A549 (cell line): Measurements from ENCODE around the gene PLPP3. TPM values are rescaled to one million over a fixed set of nuclear protein-coding genes. Genes with fewer than 3 reads are reported as not detected.

Experiments
- ATAC-seq, 2 experiments: fragments of 200-7000 bp in 1 of 2; fragments of >200 bp in 1 of 2; cut with Nextera tagmentation in 1 of 2; cut with Tn5 transposase in 1 of 2; 3 replicates each; pipeline versions ENCODE4 v1.8.0 to v1.9.1; 2018 to 2020; ENCODE audit warnings: mild to moderate bottlenecking in 1 of 2, moderate library complexity in 1 of 2
- CTCF ChIA-PET: fragments of 300-600 bp; sonication (Branson Sonifier 250); formaldehyde crosslinking; extraction: SDS; loops from one replicate; lab custom pipeline; 2021; ENCODE audit warnings: antibody characterized with exemption, inconsistent platforms; lab: Yijun Ruan, JAX
- POLR2A ChIA-PET: fragments of 350-600 bp; formaldehyde crosslinking; extraction: SDS; loops from one replicate; lab custom pipeline; 2021; ENCODE audit warnings: antibody characterized with exemption, inconsistent platforms; lab: Yijun Ruan, JAX
- DNase-seq, 2 experiments: peaks; one replicate each; pipeline versions ENCODE4 v3.0.0 to v3.0.0-alpha.2; 2011 to 2016; ENCODE audit warnings: low read depth in 1 of 2, low spot score in 1 of 2
- FAIRE-seq: peaks from 2 replicates; lab custom pipeline; 2011; peaks lifted over from hg19 to GRCh38; lab: Jason Lieb, UNC
- H3K27ac ChIP-seq, 2 experiments: fragments of >200 bp; sonication (Bioruptor Twin); formaldehyde crosslinking; 3 replicates each; pipeline ENCODE4 v1.5.1; 2016 to 2017
- H3K4me1 ChIP-seq: fragments of >200 bp; sonication (Bioruptor Twin); formaldehyde crosslinking; 3 replicates; pipeline ENCODE4 v1.6.1; 2016
- H3K4me2 ChIP-seq: fragments of >200 bp; sonication (Bioruptor Twin); formaldehyde crosslinking; 3 replicates; pipeline ENCODE4 v1.6.1; 2016
- H3K4me3 ChIP-seq: fragments of >200 bp; sonication (Bioruptor Twin); formaldehyde crosslinking; 3 replicates; pipeline ENCODE4 v1.5.1; 2016
- H3K9me3 ChIP-seq: fragments of >200 bp; sonication (Bioruptor Twin); formaldehyde crosslinking; 3 replicates; pipeline ENCODE4 v1.6.1; 2016
- ATOH8 ChIP-seq: fragments of 250-450 bp; sonication (Bioruptor Pico); IDR thresholded peaks from 2 replicates; pipeline ENCODE4 v1.5.0; 2020; ENCODE audit warnings: low read depth, mild to moderate bottlenecking, moderate library complexity
- BCL3 ChIP-seq: fragments of >200 bp; sonication (Bioruptor Twin); formaldehyde crosslinking; IDR thresholded peaks from 3 replicates; pipeline ENCODE4 v1.6.1; 2016
- CEBPB ChIP-seq, 2 experiments: fragments of >200 bp in 1 of 2; sonication (Bioruptor Twin) in 1 of 2; formaldehyde crosslinking in 1 of 2; IDR thresholded peaks; 2 replicates each; pipeline ENCODE4 v1.6.1; 2012 to 2016
- CHD2 ChIP-seq: fragments of 150-350 bp; IDR thresholded peaks from 2 replicates; pipeline ENCODE4 v1.6.1; 2014; ENCODE audit warnings: low read length; ENCODE audit not compliant: partially characterized antibody
- CHD4 ChIP-seq: fragments of 200-600 bp; sonication (generic); IDR thresholded peaks from 2 replicates; pipeline ENCODE4 v1.6.1; 2016; ENCODE audit warnings: antibody characterized with exemption, mild to moderate bottlenecking, borderline replicate concordance
- EHMT2 ChIP-seq: fragments of 200-600 bp; sonication (generic); IDR thresholded peaks from 2 replicates; pipeline ENCODE4 v1.6.1; 2016; ENCODE audit warnings: antibody characterized with exemption, low read depth, mild to moderate bottlenecking, moderate library complexity
- FOSL2 ChIP-seq, 2 experiments: fragments of 450-650 bp in 1 of 2; fragments of >200 bp in 1 of 2; sonication (Bioruptor Twin) in 1 of 2; formaldehyde crosslinking; IDR thresholded peaks; 2 replicates each; pipeline versions ENCODE4 v1.5.0 to v1.6.1; 2016 to 2020; ENCODE audit warnings: mild to moderate bottlenecking in 1 of 2, moderate library complexity in 1 of 2
- GATA3 ChIP-seq: IDR thresholded peaks from 2 replicates; pipeline ENCODE4 v1.6.1; 2012; ENCODE audit warnings: borderline replicate concordance
- HES2 ChIP-seq: fragments of >200 bp; sonication (Bioruptor Twin); formaldehyde crosslinking; IDR thresholded peaks from 2 replicates; pipeline ENCODE4 v1.6.1; 2016
- HOXA7 ChIP-seq: fragments of 250-450 bp; sonication (Bioruptor Pico); IDR thresholded peaks from 2 replicates; pipeline ENCODE4 v1.5.0; 2020; ENCODE audit warnings: mild to moderate bottlenecking, moderate library complexity
- JUNB ChIP-seq: fragments of >200 bp; sonication (Bioruptor Twin); formaldehyde crosslinking; IDR thresholded peaks from 2 replicates; pipeline ENCODE4 v1.6.1; 2016
- KDM1A ChIP-seq: fragments of 200-600 bp; sonication (generic); IDR thresholded peaks from 2 replicates; pipeline ENCODE4 v1.6.1; 2016; ENCODE audit warnings: low read depth, mild to moderate bottlenecking
- KDM5A ChIP-seq: fragments of 200-600 bp; sonication (generic); IDR thresholded peaks from 2 replicates; pipeline ENCODE4 v1.6.1; 2016; ENCODE audit warnings: antibody characterized with exemption, mild to moderate bottlenecking
- MYC ChIP-seq: IDR thresholded peaks from 2 replicates; pipeline ENCODE4 v1.6.1; 2012; ENCODE audit warnings: mild to moderate bottlenecking, inconsistent platforms, low read length, improper control_type of control experiment, borderline replicate concordance
- NFE2L2 ChIP-seq: fragments of 150-350 bp; conservative IDR thresholded peaks from 2 replicates; pipeline ENCODE4 v1.6.1; 2014; ENCODE audit warnings: low read length
- PHF8 ChIP-seq: fragments of 200-600 bp; sonication (generic); IDR thresholded peaks from 2 replicates; pipeline ENCODE4 v1.6.1; 2016; ENCODE audit warnings: low read depth, mild to moderate bottlenecking, antibody characterized with exemption, moderate library complexity, borderline replicate concordance
- POLR2A ChIP-seq: IDR thresholded peaks from 2 replicates; pipeline ENCODE4 v1.6.1; 2012; ENCODE audit warnings: mild to moderate bottlenecking, low read length
- RFX5 ChIP-seq: fragments of 450-650 bp; IDR thresholded peaks from 2 replicates; pipeline ENCODE4 v1.7.1; 2014; ENCODE audit warnings: antibody characterized with exemption, mild to moderate bottlenecking, moderate library complexity
- RNF2 ChIP-seq: fragments of 200-600 bp; sonication (generic); IDR thresholded peaks from 2 replicates; pipeline ENCODE4 v1.6.1; 2016; ENCODE audit warnings: low read depth, mild to moderate bottlenecking, antibody characterized with exemption, moderate library complexity, borderline replicate concordance
- TFCP2L1 ChIP-seq: fragments of 250-450 bp; sonication (Bioruptor Pico); IDR thresholded peaks from 2 replicates; pipeline ENCODE4 v1.5.0; 2021; ENCODE audit warnings: mild to moderate bottlenecking
- TP53 ChIP-seq: fragments of 250-450 bp; sonication (Bioruptor Pico); IDR thresholded peaks from 2 replicates; pipeline ENCODE4 v1.5.0; 2021; ENCODE audit warnings: mild to moderate bottlenecking, moderate library complexity
- USF2 ChIP-seq: fragments of 450-650 bp; IDR thresholded peaks from 2 replicates; pipeline ENCODE4 v1.6.1; 2014; ENCODE audit warnings: antibody characterized with exemption
- ZC3H11A ChIP-seq: fragments of 450-650 bp; IDR thresholded peaks from 2 replicates; pipeline ENCODE4 v1.6.1; 2014; ENCODE audit warnings: antibody characterized with exemption, mild to moderate bottlenecking
- ZNF302 ChIP-seq: fragments of 250-450 bp; sonication (Bioruptor Pico); IDR thresholded peaks from 2 replicates; pipeline ENCODE4 v1.9.0; 2021; ENCODE audit warnings: inconsistent platforms, mild to moderate bottlenecking, moderate library complexity
- ZSCAN20 ChIP-seq: fragments of 250-450 bp; sonication (Bioruptor Pico); IDR thresholded peaks from 2 replicates; pipeline ENCODE4 v1.8.0; 2022; ENCODE audit warnings: mild to moderate bottlenecking, moderate library complexity
- WGBS: methylation state at CpG from one replicate; pipeline ENCODE4 v1.1.6; 2017; ENCODE audit errors: missing lambda C conversion rate; 5-methylcytosine and 5-hydroxymethylcytosine counted together
- polyA plus RNA-seq, 4 experiments: library from polyadenylated mRNA; depleted of rRNA in 3 of 4; stranded (reverse); fragments of >200 nt; fragmentation: RNase III in 1 of 4; extraction: RNeasy Plus Mini Kit Qiagen cat#74134 plus additional on column Dnase treatment in 1 of 4; gene quantifications; 2 replicates in 3 of 4; 3 replicates in 1 of 4; pipeline ENCODE4 v1.2.3, GENCODE V29; 2011 to 2017
- TF ChIP-seq, protein P1 (sequence below): IDR thresholded peaks from 2 replicates; pipeline ENCODE4 v1.6.1; 2012
- TF ChIP-seq, protein P2 (sequence below): fragments of >200 bp; sonication (Bioruptor Twin); formaldehyde crosslinking; IDR thresholded peaks from 3 replicates; pipeline ENCODE4 v1.5.1; 2016

The PLPP3 gene
- polyA plus RNA-seq, 2 of the 4 experiments (the other 2 are of a cell fraction): 23.6 to 25.6 TPM

- H3K27ac ChIP-seq: no peak overlapping the region
- no peak overlapping the region for H3K4me3 ChIP-seq
- no peak for FAIRE-seq
- no peak for DNase-seq
- TF ChIP-seq NFE2L2: no peak
- no peak for TF ChIP-seq PHF8
- TF ChIP-seq BCL3: no peak
- TF ChIP-seq, protein P1, sequence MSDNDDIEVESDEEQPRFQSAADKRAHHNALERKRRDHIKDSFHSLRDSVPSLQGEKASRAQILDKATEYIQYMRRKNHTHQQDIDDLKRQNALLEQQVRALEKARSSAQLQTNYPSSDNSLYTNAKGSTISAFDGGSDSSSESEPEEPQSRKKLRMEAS: no peak
- TF ChIP-seq CEBPB (IDR thresholded peaks at IDR 0.05): no peak
- TF ChIP-seq GATA3: no peak
- no peak for TF ChIP-seq ATOH8 (CRISPR knock-in tag)
- TF ChIP-seq, protein P2, sequence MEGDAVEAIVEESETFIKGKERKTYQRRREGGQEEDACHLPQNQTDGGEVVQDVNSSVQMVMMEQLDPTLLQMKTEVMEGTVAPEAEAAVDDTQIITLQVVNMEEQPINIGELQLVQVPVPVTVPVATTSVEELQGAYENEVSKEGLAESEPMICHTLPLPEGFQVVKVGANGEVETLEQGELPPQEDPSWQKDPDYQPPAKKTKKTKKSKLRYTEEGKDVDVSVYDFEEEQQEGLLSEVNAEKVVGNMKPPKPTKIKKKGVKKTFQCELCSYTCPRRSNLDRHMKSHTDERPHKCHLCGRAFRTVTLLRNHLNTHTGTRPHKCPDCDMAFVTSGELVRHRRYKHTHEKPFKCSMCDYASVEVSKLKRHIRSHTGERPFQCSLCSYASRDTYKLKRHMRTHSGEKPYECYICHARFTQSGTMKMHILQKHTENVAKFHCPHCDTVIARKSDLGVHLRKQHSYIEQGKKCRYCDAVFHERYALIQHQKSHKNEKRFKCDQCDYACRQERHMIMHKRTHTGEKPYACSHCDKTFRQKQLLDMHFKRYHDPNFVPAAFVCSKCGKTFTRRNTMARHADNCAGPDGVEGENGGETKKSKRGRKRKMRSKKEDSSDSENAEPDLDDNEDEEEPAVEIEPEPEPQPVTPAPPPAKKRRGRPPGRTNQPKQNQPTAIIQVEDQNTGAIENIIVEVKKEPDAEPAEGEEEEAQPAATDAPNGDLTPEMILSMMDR: no peak
- no peak for TF ChIP-seq CHD2
- TF ChIP-seq CHD4: no peak
- TF ChIP-seq RFX5: no peak
- no peak for TF ChIP-seq ZNF302
- no peak for TF ChIP-seq JUNB
- TF ChIP-seq KDM1A: no peak
- TF ChIP-seq POLR2A: no peak
- no peak for TF ChIP-seq FOSL2 (IDR thresholded peaks at IDR 0.05)
- TF ChIP-seq FOSL2 (CRISPR knock-in tag; IDR thresholded peaks at IDR 0.05): no peak
- no peak for TF ChIP-seq RNF2
- ATAC-seq: no peak
- CTCF ChIA-PET: no interaction called here
- no peaks in the 10 kb centered on the region for H3K9me3 ChIP-seq
- WGBS: 90% methylated on average over 4 of the region's 4 CpGs
- H3K4me1 ChIP-seq: no peaks in the 10 kb centered on the region
- POLR2A ChIA-PET: no interaction called here
- H3K4me2 ChIP-seq: no peak overlapping the region
Measured at GRCh38 chr1:56515898-56516538, 63.3 kb downstream of the PLPP3 start.

DNA sequence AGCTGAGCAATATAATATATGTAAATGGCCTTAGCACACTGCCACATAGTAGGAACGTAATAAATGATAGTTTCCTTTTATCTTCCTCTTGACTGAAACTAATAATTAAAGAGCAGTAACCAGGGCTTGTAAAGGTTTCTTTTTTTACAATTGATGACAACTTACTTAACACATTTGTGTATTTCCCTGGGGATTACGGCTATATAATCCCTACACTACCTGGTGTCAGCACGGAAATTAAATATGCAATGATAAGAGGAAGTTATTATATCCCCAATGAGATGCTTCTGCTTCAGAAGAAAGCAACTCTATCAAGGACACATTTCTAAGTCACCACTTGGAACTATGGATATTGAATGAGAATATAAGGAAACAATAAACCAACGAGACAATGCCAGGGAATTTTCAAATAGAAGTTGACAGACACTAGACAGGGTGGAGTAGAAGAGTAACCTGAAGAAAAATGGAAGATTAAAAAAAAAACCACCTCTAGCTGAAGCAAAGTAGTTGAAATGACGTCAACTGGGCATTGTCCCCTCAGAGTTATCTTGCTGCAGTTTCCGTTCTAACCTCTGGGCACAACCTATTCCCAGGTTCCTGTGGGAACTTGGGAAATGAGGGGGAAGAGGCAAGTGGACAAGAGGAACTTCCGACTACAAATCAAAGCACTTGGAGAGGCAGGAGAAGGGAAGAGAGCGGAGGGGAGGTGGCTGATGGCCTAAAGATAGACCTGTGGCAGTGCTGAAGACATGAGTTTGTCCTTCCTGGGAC, 66.5 kb downstream of the PLPP3 start:
- H3K9me3 ChIP-seq: no peaks in the 10 kb centered on the region
- H3K4me2 ChIP-seq: no peak overlapping the region
- DNase-seq: no peak
- no peak overlapping the region for H3K4me3 ChIP-seq
- ChIA-PET CTCF (no interaction called here), POLR2A (no interaction called here)
- FAIRE-seq: no peak
- WGBS: 88% methylated on average over 8 of the region's 8 CpGs
- no peak for ATAC-seq
- H3K4me1 ChIP-seq: peaks cover 4% of the 10 kb centered on the region; the same call in 1 of the 3 replicates
- H3K27ac ChIP-seq: no peak overlapping the region
- TF ChIP-seq HES2 (no peak), RNF2 (no peak), NFE2L2 (no peak), MYC (no peak), EHMT2 (no peak), ZSCAN20 (no peak), TP53 (CRISPR knock-in tag) (no peak), TFCP2L1 (CRISPR knock-in tag) (no peak), KDM5A (no peak), JUNB (no peak), HOXA7 (no peak), CEBPB (IDR thresholded peaks at IDR 0.05) (no peak), ZC3H11A (no peak), USF2 (no peak)
- TF ChIP-seq, protein P2: no peak
- TF ChIP-seq, protein P1: no peak
